Liver (tissue), 9 donors: Measurements from ENCODE around the gene CWH43. TPM values are rescaled to one million over a fixed set of nuclear protein-coding genes. Genes with fewer than 3 reads are reported as not detected.

ENCODE experiments used
- DNase-seq: peaks from one replicate; pipeline ENCODE4 v3.0.0-alpha.2; 2017; ENCODE audit warnings: low spot score
- H3K27ac ChIP-seq, 2 donors: one replicate each; pipeline ENCODE4 v1.7.0; 2013; ENCODE audit warnings: inconsistent platforms in 2 of 2, low read length in 2 of 2, control low read depth in 1 of 2, low read depth in 1 of 2, mild to moderate bottlenecking in 1 of 2
- H3K27me3 ChIP-seq, 4 donors: one replicate each; pipeline versions ENCODE4 v1.6.1 to v1.7.0; 2013; ENCODE audit warnings: low read length in 3 of 4, inconsistent platforms in 1 of 4, mild to moderate bottlenecking in 1 of 4, moderate library complexity in 1 of 4; ENCODE audit not compliant: control insufficient read depth in 4 of 4, insufficient read depth in 4 of 4
- H3K36me3 ChIP-seq, 4 donors: one replicate each; pipeline versions ENCODE4 v1.6.1 to v1.7.0; 2013; ENCODE audit warnings: low read length in 3 of 4, mild to moderate bottlenecking in 3 of 4, low read depth in 1 of 4, moderate library complexity in 1 of 4; ENCODE audit not compliant: control insufficient read depth in 4 of 4, insufficient read depth in 3 of 4
- H3K4me1 ChIP-seq, 4 donors: one replicate each; pipeline versions ENCODE4 v1.6.1 to v1.7.0; 2013; ENCODE audit warnings: low read length in 3 of 4, mild to moderate bottlenecking in 3 of 4, moderate library complexity in 1 of 4; ENCODE audit not compliant: control insufficient read depth in 4 of 4, insufficient read depth in 4 of 4
- H3K4me3 ChIP-seq, 3 donors: one replicate each; pipeline versions ENCODE4 v1.6.1 to v1.7.0; 2013; ENCODE audit warnings: low read length in 3 of 3, control low read depth in 1 of 3, low read depth in 1 of 3, mild to moderate bottlenecking in 1 of 3
- H3K9ac ChIP-seq, 2 donors: one replicate each; pipeline ENCODE4 v1.7.0; 2013; ENCODE audit warnings: low read length in 2 of 2, mild to moderate bottlenecking in 2 of 2, moderate library complexity in 2 of 2, control low read depth in 1 of 2, low read depth in 1 of 2
- H3K9me3 ChIP-seq, 4 donors: one replicate each; pipeline versions ENCODE4 v1.6.1 to v1.7.0; 2013; ENCODE audit warnings: low read length in 3 of 4; ENCODE audit not compliant: control insufficient read depth in 4 of 4
- ATF3 ChIP-seq: IDR thresholded peaks from 2 replicates; pipeline ENCODE4 v1.6.1; 2016; ENCODE audit warnings: antibody characterized with exemption
- CTCF ChIP-seq: fragments of 150-350 bp; IDR thresholded peaks from 2 replicates; pipeline ENCODE4 v1.5.1; 2017; ENCODE audit warnings: improper control_type of control experiment, low read depth, low read length; ENCODE audit not compliant: missing input control
- EGR1 ChIP-seq, 2 donors: IDR thresholded peaks; 2 replicates each; pipeline ENCODE4 v1.6.1; 2016 to 2018; ENCODE audit warnings: antibody characterized with exemption in 2 of 2, low read depth in 2 of 2
- FOXA1 ChIP-seq: IDR thresholded peaks from 2 replicates; pipeline ENCODE4 v1.6.1; 2016; ENCODE audit warnings: antibody characterized with exemption
- FOXA2 ChIP-seq: IDR thresholded peaks from 2 replicates; pipeline ENCODE4 v1.6.1; 2016; ENCODE audit warnings: antibody characterized with exemption
- GABPA ChIP-seq, 2 donors: IDR thresholded peaks in 1 of 2; conservative IDR thresholded peaks in 1 of 2; 2 replicates each; pipeline ENCODE4 v1.6.1; 2016; ENCODE audit warnings: antibody characterized with exemption in 2 of 2, mild to moderate bottlenecking in 1 of 2, moderate library complexity in 1 of 2
- HNF4A ChIP-seq, 2 donors: conservative IDR thresholded peaks; 2 replicates each; pipeline ENCODE4 v1.6.1; 2016; ENCODE audit warnings: antibody characterized with exemption in 2 of 2, mild to moderate bottlenecking in 2 of 2
- HNF4G ChIP-seq: IDR thresholded peaks from 2 replicates; pipeline ENCODE4 v1.6.1; 2016; ENCODE audit warnings: antibody characterized with exemption
- JUND ChIP-seq, 2 donors: IDR thresholded peaks; 2 replicates each; pipeline ENCODE4 v1.6.1; 2016; ENCODE audit warnings: antibody characterized with exemption in 2 of 2
- MAX ChIP-seq: IDR thresholded peaks from 2 replicates; pipeline ENCODE4 v1.6.1; 2016; ENCODE audit warnings: antibody characterized with exemption
- NR2F2 ChIP-seq: IDR thresholded peaks from 2 replicates; pipeline ENCODE4 v1.6.1; 2016; ENCODE audit warnings: antibody characterized with exemption
- RAD21 ChIP-seq, 2 donors: IDR thresholded peaks; 2 replicates each; pipeline ENCODE4 v1.6.1; 2016; ENCODE audit warnings: antibody characterized with exemption in 2 of 2, mild to moderate bottlenecking in 2 of 2
- REST ChIP-seq: IDR thresholded peaks from 2 replicates; pipeline ENCODE4 v1.6.1; 2016; ENCODE audit warnings: antibody characterized with exemption, mild to moderate bottlenecking
- RXRA ChIP-seq, 2 donors: IDR thresholded peaks; 2 replicates each; pipeline ENCODE4 v1.6.1; 2017 to 2018; ENCODE audit warnings: antibody characterized with exemption in 2 of 2, mild to moderate bottlenecking in 1 of 2
- SP1 ChIP-seq: IDR thresholded peaks from 2 replicates; pipeline ENCODE4 v1.6.1; 2018; ENCODE audit warnings: antibody characterized with exemption, mild to moderate bottlenecking
- TAF1 ChIP-seq: conservative IDR thresholded peaks from 2 replicates; pipeline ENCODE4 v1.6.1; 2016; ENCODE audit warnings: antibody characterized with exemption, mild to moderate bottlenecking
- YY1 ChIP-seq: IDR thresholded peaks from 2 replicates; pipeline ENCODE4 v1.6.1; 2016; ENCODE audit warnings: antibody characterized with exemption, mild to moderate bottlenecking
- ZBTB33 ChIP-seq: IDR thresholded peaks from 2 replicates; pipeline ENCODE4 v1.6.1; 2016; ENCODE audit warnings: antibody characterized with exemption
- WGBS: extraction: QIAGEN DNeasy Blood & Tissue Kit; methylation state at CpG from one replicate; pipeline ENCODE4 v1.1.7; 2013; 5-methylcytosine and 5-hydroxymethylcytosine counted together
- polyA plus RNA-seq, 2 donors: library from polyadenylated mRNA; stranded (reverse) in 1 of 2; unstranded in 1 of 2; fragments of 200-250 nt in 1 of 2; fragments of >200 nt in 1 of 2; fragmentation: Nextera tagmentation in 1 of 2; extraction: Ambion mirVana in 1 of 2; gene quantifications; one replicate each; pipeline versions ENCODE4 v1.2.1 to v1.2.3, GENCODE V29; 2013 to 2015
- total RNA-seq, 2 donors: library from RNA; depleted of rRNA; stranded (reverse); fragments of >200 nt; gene quantifications; one replicate each; pipeline ENCODE4 v1.2.3, GENCODE V29; 2014
- donor health status: healthy.
- donor health status: healthy.
- donor health status: healthy.
- donor health status: healthy.
- donor health status: healthy.

The CWH43 gene
- total and polyA plus RNA-seq, 4 donors: 0.08 to 0.13 (median 0.10) TPM; not detected in 1

GRCh38 chr4:48970471-48970921, 15.6 kb upstream of the CWH43 start:
- Histone ChIP-seq H3K27me3 (no peaks in the 10 kb centered on the region), H3K27ac (no peak overlapping the region), H3K4me1 (peaks cover 1 to 6% (median 4%) of the 10 kb centered on the region in 4 donors), H3K36me3 (no peaks in the 10 kb centered on the region), H3K9ac (no peak overlapping the region), H3K9me3 (no peaks in the 10 kb centered on the region), H3K4me3 (no peak overlapping the region)
- no peak for DNase-seq
- 88% methylated on average over 3 of the region's 3 CpGs for WGBS
- TF ChIP-seq ATF3 (no peak), HNF4G (no peak), MAX (no peak), FOXA1 (no peak), NR2F2 (no peak), HNF4A (conservative IDR thresholded peaks at IDR 0.05) (no peak), REST (no peak)

- no peaks in the 10 kb centered on the region for H3K27me3 ChIP-seq
- TF ChIP-seq YY1 (no peak), NR2F2 (no peak), ATF3 (no peak), MAX (no peak), SP1 (no peak), REST (no peak), JUND (IDR thresholded peaks at IDR 0.05) (no peak), FOXA2 (no peak), FOXA1 (no peak), ZBTB33 (no peak), RXRA (IDR thresholded peaks at IDR 0.05) (no peak), GABPA (IDR thresholded peaks at IDR 0.05 in 1 of 2, conservative IDR thresholded peaks at IDR 0.05 in 1 of 2) (no peak), HNF4G (no peak), TAF1 (no peak), EGR1 (IDR thresholded peaks at IDR 0.05; ENCODE audit: low read depth in 2 of 2) (no peak), RAD21 (IDR thresholded peaks at IDR 0.05) (no peak), HNF4A (conservative IDR thresholded peaks at IDR 0.05) (no peak), CTCF (no peak)
- no peak overlapping the region for H3K4me3 ChIP-seq
- H3K36me3 ChIP-seq: no peaks in the 10 kb centered on the region
- 45% methylated on average over 2 of the region's 2 CpGs for WGBS
- no peak overlapping the region for H3K27ac ChIP-seq
- H3K9ac ChIP-seq: no peak overlapping the region
- no peak for DNase-seq
- H3K9me3 ChIP-seq: no peaks in the 10 kb centered on the region
- peaks cover 4 to 18% (median 15%) of the 10 kb centered on the region in 4 donors for H3K4me1 ChIP-seq
Observed at GRCh38 chr4:48974979-48975640, 11.0 kb upstream of the CWH43 start.
